Peyer's patch (tissue), 4 donors: ENCODE results near the gene GNPTG. TPM values are rescaled to one million over a fixed set of nuclear protein-coding genes. Genes with fewer than 3 reads are reported as not detected.

Experiments used
- DNase-seq, 3 donors: peaks; one replicate each; pipeline ENCODE4 v3.0.0-alpha.2; 2017 to 2019
- H3K27ac ChIP-seq, 4 donors: fragments of 200-600 bp; sonication (generic); one replicate each; pipeline ENCODE4 v1.5.1; 2016 to 2019
- H3K27me3 ChIP-seq, 2 donors: fragments of 200-600 bp; sonication (generic); one replicate each; pipeline ENCODE4 v1.5.1; 2019
- H3K36me3 ChIP-seq, 3 donors: fragments of 200-600 bp; sonication (generic); one replicate each; pipeline ENCODE4 v1.5.1; 2016 to 2019
- H3K4me1 ChIP-seq, 4 donors: fragments of 200-600 bp; sonication (generic); one replicate each; pipeline ENCODE4 v1.5.1; 2016 to 2019
- H3K4me3 ChIP-seq, 4 donors: fragments of 200-600 bp; sonication (generic); 1 replicate in 3 of 4; 2 replicates in 1 of 4; pipeline ENCODE4 v1.5.1; 2016 to 2019; ENCODE audit warnings: mild to moderate bottlenecking in 1 of 4
- H3K9me3 ChIP-seq, 4 donors: fragments of 200-600 bp; sonication (generic); one replicate each; pipeline ENCODE4 v1.5.1; 2016 to 2019; ENCODE audit warnings: mild to moderate bottlenecking in 1 of 4
- CTCF ChIP-seq, 6 experiments: fragments of 450-650 bp in 4 of 6; fragments of 200-600 bp in 2 of 6; sonication (generic) in 1 of 6; IDR thresholded peaks; one replicate each; pipeline ENCODE4 v1.5.1; 2017 to 2019; ENCODE audit warnings: antibody characterized with exemption in 6 of 6, mild to moderate bottlenecking in 3 of 6, moderate library complexity in 1 of 6
- POLR2A ChIP-seq, 2 donors: fragments of 450-650 bp; IDR thresholded peaks; one replicate each; pipeline ENCODE4 v1.5.1; 2017; ENCODE audit warnings: antibody characterized with exemption in 2 of 2, mild to moderate bottlenecking in 2 of 2, moderate library complexity in 2 of 2
- total RNA-seq, 4 donors: library from RNA; depleted of rRNA; stranded (reverse); fragments of >200 nt; gene quantifications; one replicate each; pipeline ENCODE4 v1.1.0, GENCODE V29; 2016

The GNPTG gene
- total RNA-seq, 4 donors from 2014 or later = 51.1 to 83.3 (median 65.0) TPM

- H3K27me3 ChIP-seq = no peaks in the 10 kb centered on the region
- H3K4me1 ChIP-seq = no peaks in the 10 kb centered on the region
- no peak for DNase-seq
- no peaks in the 10 kb centered on the region for H3K9me3 ChIP-seq
- H3K36me3 ChIP-seq = peaks cover 0 to 68% (median 0%) of the 10 kb centered on the region in 3 donors
- H3K4me3 ChIP-seq = no peak overlapping the region
- TF ChIP-seq CTCF (IDR thresholded peaks at IDR 0.05) (no peak), POLR2A (IDR thresholded peaks at IDR 0.05) (no peak)
- H3K27ac ChIP-seq = no peak overlapping the region
Measured at GRCh38 chr16:1385232-1385631, 33.5 kb downstream of the GNPTG start.

GRCh38 chr16:1387331-1387730 lies 35.6 kb downstream of the GNPTG start:
- H3K27ac ChIP-seq = no peak overlapping the region
- no peaks in the 10 kb centered on the region for H3K27me3 ChIP-seq
- no peak for DNase-seq
- no peak overlapping the region for H3K4me3 ChIP-seq
- H3K4me1 ChIP-seq = no peaks in the 10 kb centered on the region
- no peaks in the 10 kb centered on the region for H3K9me3 ChIP-seq
- no peak for TF ChIP-seq CTCF (IDR thresholded peaks at IDR 0.05)
- TF ChIP-seq POLR2A (IDR thresholded peaks at IDR 0.05) = no peak
- H3K36me3 ChIP-seq = peaks cover 0 to 69% (median 0%) of the 10 kb centered on the region in 3 donors

GRCh38 chr16:1389762-1390161 lies 38.0 kb downstream of the GNPTG start:
- TF ChIP-seq POLR2A (IDR thresholded peaks at IDR 0.05) (no peak), CTCF (IDR thresholded peaks at IDR 0.05) (no peak)
- Histone ChIP-seq H3K9me3 (no peaks in the 10 kb centered on the region), H3K36me3 (peaks cover 0 to 75% (median 3%) of the 10 kb centered on the region in 3 donors), H3K27me3 (no peaks in the 10 kb centered on the region), H3K27ac (no peak overlapping the region), H3K4me3 (no peak overlapping the region), H3K4me1 (no peaks in the 10 kb centered on the region)
- DNase-seq = no peak

GRCh38 chr16:1390239-1390779 lies 38.6 kb downstream of the GNPTG start:
- H3K4me1 ChIP-seq = no peaks in the 10 kb centered on the region
- no peaks in the 10 kb centered on the region for H3K9me3 ChIP-seq
- no peak overlapping the region for H3K27ac ChIP-seq
- peaks cover 0 to 69% (median 3%) of the 10 kb centered on the region in 3 donors for H3K36me3 ChIP-seq
- no peak overlapping the region for H3K4me3 ChIP-seq
- no peaks in the 10 kb centered on the region for H3K27me3 ChIP-seq
- DNase-seq = no peak
- no peak for TF ChIP-seq CTCF (IDR thresholded peaks at IDR 0.05)
- no peak for TF ChIP-seq POLR2A (IDR thresholded peaks at IDR 0.05)

- no peak for TF ChIP-seq CTCF (IDR thresholded peaks at IDR 0.05)
- no peak for TF ChIP-seq POLR2A (IDR thresholded peaks at IDR 0.05)
- peaks cover 0 to 86% (median 3%) of the 10 kb centered on the region in 3 donors for H3K36me3 ChIP-seq
- no peak overlapping the region for H3K4me3 ChIP-seq
- H3K9me3 ChIP-seq = no peaks in the 10 kb centered on the region
- no peaks in the 10 kb centered on the region for H3K27me3 ChIP-seq
- no peak overlapping the region for H3K27ac ChIP-seq
- no peak for DNase-seq
- no peaks in the 10 kb centered on the region for H3K4me1 ChIP-seq
Measured at GRCh38 chr16:1392826-1393225, 41.1 kb downstream of the GNPTG start.
